Neural cell (in vitro differentiated cells): ENCODE data around the gene TAB2.

Experiments
- CTCF ChIP-seq: fragments of 450-650 bp; IDR thresholded peaks from 2 replicates; pipeline ENCODE4 v1.5.1; 2014; ENCODE audit warnings: antibody characterized with exemption, mild to moderate bottlenecking, moderate library complexity; ENCODE audit not compliant: poor library complexity, severe bottlenecking
- EP300 ChIP-seq: fragments of 450-650 bp; conservative IDR thresholded peaks from 2 replicates; pipeline ENCODE4 v1.6.1; 2014; ENCODE audit warnings: antibody characterized with exemption, mild to moderate bottlenecking, moderate library complexity; ENCODE audit not compliant: poor library complexity, severe bottlenecking
- EZH2 ChIP-seq: fragments of 200-600, 300-800 bp; shearing (Covaris generic), sonication (generic); IDR thresholded peaks from 2 replicates; pipeline ENCODE4 v1.6.1; 2014; ENCODE audit warnings: antibody characterized with exemption, low read length, borderline replicate concordance, mild to moderate bottlenecking; ENCODE audit not compliant: insufficient read depth, poor library complexity, severe bottlenecking
- TAF1 ChIP-seq: IDR thresholded peaks from 2 replicates; pipeline ENCODE4 v1.6.1; 2012; ENCODE audit warnings: low read depth

GRCh38 chr6:149337320-149337719 lies 19.8 kb downstream of the TAB2 start:
- TF ChIP-seq CTCF (no peak), TAF1 (no peak), EP300 (no peak), EZH2 (no peak)
